GM18870 (cell line): Measurements from ENCODE around the gene SHANK1.

ENCODE experiments used
- ATAC-seq: cut with Tn5 transposase; IDR thresholded peaks from one replicate; pipeline ENCODE4 v1.9.1; 2021; ENCODE audit warnings: moderate library complexity; ENCODE audit not compliant: unreplicated experiment

SHANK1 gene

DNA sequence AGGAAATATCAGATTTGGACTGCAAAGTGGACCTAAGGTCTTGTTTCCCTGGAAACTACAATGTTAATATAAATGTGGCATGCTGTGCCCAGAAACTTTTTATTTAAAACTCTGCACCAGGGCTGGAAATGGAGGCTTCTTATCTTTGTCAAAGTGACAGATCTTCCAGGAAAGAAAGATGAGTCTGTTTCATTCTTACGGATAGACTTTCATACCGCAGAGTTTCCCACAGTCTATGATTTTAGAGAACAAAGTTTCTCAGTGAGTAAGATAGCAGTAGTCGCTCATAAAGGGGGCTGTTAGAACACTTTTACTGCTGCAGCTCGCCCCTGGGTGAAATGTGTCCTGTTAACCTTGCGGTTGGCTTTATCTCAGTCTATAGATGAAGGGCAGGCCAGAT lies 10.3 kb upstream of the SHANK1 start:
- no peak for ATAC-seq

DNA sequence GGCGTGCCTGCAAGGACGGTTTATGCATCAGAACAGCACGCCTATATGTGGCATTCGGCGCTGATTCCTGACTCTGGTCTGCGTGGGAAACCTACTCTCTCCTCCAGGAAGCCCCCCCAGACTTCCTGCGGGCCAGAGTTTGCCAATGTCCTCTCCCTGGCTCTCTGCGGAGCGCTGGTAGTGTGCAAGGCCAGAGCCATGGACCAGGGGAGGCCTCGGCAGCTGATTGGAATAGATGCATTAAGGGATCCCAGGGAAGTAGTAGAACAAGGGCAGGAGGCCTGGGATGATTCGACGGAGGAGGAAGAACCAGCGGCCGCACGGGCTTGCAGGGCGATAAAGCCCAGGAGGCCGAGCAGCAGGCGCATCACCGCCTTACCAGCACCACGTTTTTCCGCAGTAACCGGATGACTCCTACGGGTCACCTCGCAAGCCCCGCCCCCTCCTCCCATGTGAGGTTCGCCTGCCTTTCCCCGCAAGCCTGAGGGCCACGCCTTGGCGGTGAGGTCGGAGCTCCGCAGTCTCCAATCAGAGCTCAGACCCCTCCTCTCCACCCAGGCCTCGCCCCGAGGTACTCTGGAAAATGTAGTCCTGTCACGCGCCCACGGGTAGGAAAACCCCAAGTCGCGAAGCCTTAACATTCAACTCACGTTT lies 8.6 kb upstream of the SHANK1 start:
- no peak for ATAC-seq

DNA sequence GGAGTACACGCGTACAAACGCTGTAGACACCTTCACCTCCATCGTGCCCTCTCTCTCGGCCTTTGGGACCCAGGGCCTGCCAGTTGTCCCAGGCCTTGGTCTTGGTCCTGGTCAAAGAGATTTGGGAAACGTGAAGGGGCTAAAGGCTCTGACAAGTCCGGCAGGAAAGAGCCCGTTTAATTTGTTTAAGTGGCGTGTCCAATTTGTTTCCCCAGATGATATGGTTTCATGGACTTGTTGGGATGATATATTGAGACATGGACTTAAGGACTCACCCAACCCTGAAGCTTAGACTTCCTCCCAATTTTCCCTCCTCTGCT lies 6.3 kb upstream of the SHANK1 start:
- no peak for ATAC-seq

DNA sequence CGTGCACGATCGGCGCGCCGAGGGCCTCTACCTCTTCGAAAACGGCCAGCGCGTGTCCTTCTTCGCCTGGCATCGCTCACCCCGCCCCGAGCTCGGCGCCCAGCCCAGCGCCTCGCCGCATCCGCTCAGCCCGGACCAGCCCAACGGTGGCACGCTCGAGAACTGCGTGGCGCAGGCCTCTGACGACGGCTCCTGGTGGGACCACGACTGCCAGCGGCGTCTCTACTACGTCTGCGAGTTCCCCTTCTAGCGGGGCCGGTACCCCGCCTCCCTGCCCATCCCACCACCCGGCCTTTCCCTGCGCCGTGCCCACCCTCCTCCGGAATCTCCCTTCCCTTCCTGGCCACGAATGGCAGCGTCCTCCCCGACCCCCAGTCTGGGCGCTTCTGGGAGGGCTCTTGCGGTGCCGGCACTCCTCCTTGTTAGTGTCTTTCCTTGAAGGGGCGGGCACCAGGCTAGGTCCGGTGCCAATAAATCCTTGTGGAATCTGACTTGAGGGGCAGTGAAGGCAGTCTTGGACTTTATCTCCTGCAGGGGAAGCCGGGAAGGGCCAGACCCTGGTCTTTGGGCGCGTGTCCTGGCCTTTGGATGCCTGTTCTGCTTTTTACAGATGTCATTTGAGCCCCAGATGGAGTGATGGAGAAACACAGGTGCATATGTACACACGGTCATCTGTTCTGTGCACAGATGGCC lies 5.8 kb upstream of the SHANK1 start:
- no peak for ATAC-seq

DNA sequence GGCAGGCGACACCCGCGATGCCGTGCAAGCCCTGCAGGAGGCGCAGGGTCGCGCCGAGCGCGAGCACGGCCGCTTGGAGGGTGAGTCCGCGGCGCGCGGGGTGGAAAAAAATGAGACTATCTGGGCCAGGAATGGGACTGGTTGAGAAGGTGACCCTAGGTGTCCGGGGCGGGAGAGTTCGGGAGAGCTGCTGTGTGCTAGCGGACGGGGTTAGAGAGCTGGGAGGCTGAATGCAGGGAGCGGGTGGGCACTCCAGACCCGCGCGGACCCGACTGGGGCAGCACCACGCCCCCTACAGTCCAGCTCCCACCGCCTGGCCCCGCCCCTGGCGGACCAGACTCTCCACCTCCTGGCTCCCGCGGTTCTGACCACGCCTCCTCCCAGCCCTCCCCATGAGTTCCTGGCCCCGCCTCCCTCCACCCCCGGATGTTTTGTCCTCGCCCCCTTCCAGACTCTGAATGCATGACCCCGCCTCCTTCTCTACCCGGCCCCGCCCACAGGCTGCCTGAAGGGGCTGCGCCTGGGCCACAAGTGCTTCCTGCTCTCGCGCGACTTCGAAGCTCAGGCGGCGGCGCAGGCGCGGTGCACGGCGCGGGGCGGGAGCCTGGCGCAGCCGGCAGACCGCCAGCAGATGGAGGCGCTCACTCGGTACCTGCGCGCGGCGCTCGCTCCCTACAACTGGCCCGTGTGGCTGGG lies 5.1 kb upstream of the SHANK1 start:
- no peak for ATAC-seq

DNA sequence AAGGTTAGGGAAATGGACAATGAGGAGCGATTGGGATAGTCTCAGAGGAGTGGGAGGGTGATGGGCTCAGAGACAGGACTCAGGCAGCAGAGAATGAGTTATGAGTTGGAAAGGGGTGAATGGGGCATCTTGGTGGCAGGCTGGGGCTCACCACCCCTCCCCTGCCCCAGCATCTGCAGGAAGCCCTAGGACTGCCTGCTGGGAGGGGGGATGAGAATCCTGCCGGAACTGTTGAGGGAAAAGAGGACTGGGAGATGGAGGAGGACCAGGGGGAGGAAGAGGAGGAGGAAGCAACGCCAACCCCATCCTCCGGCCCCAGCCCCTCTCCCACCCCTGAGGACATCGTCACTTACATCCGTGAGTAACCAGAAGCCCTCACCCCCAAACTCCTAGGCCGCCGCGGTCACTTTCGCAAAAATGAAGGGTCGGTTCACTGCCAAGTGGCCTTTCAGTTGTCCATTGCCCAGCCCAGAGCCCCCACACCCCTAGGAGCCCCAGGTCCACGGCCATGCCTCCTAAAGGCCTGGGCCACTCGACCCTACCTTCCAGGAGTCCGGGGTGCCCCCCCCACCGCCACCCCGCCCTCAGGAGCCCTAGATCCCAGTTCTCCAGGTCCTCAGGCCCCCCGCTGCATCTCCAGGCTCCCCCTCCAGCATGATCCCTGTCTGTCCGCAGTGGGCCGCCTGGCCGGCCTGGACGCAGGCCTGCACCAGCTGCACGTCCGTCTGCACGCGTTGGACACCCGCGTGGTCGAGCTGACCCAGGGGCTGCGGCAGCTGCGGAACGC lies 4.3 kb upstream of the SHANK1 start:
- ATAC-seq = no peak

DNA sequence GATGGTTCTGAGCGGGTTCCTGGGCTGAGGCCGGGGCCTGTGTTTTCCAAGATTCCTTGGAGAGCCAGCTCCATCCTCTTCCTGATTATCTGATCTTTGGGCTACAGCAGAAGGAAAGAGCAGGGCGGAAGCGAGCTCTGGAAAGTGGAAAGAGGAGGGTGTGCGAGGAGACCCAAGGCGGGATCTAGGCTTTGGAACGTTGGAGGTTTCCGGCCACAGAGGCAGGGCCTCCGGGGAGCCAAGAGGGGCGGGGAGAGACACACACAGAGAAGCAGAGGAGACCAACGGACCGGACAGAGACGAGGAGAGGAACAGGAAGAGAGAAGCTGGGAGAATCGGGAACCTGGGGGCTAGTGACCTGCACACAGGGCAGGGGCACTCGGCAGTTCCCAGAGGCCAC lies 3.5 kb upstream of the SHANK1 start, which contains the start of gene CLEC11A:
Gene CLEC11A, plus strand, starts transcription at position 296 of the 400 bp plus-strand sequence. CDS start 162 bp downstream, outside the sequence.
- ATAC-seq = no peak

DNA sequence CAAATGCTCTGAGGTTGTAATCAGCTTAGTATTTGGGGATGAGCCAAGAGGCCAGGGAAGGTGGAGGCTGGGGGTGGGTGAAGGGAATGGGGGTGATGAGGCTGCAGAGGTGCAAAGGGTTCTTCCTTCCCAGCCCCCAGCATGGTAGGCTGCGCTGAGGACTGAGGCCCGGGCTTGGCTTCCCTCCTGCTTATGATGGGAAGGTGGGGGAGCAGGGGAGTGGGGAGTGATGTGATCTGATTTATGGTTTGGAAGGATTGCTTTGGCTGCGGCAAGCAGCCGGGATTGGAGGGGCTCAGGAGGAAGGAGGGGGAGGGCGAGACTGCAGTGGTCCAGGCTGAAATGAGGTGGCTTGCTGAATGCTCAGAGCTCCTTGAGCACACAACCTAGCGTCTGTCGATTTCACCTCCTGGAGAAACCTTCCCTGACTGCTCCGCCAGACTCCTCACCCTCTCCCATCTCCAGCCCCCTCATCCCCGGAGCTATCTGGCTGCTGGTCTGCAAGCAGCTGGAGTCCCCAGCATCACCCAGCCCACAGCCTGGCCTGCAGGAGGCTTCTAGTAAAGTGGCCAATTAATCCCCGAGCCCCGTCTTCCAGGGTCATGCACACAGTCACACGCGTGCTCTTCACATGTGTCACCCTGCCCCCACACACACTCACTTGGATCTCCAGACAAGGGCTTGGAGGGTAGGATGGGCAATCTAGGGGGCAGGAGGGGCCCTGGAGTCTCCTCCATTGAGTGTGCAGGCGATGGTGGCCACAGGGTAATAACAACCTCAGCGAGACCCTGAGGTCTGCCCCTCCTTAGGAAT lies 2.8 kb upstream of the SHANK1 start:
- no peak for ATAC-seq

DNA sequence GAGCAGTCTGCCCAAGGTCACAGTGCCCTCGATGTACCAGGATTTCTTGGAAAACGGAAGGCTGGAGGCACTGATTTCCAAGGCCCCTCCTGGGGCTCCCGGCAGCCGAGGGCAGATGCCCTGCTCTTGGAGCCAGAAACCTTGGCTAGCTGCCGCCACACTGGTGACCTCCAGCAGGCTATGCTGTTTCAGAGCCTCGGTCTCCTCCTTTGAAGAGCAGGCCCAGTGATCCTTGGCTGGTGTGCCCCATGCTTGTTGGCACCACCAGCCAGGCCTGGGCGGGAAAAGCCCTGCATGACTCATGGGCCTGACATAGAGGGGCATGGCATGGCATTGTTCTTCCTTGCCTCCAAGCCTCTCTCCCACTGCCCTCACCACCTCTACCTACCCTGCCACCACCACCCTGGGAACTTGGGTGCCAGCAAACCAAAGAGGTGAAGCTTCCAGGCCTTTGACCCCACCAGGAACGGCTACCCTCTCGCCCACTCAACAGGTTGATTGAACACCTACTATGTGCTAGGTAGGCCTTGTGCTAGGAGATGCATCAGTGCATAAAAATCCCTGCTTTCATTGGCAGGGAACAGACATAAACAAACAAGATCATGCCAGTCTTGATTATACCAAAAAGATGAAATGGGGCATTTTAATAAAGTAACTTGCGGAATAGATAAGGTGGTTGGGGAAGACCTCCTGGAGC lies 2.0 kb upstream of the SHANK1 start:
- ATAC-seq = no peak

DNA sequence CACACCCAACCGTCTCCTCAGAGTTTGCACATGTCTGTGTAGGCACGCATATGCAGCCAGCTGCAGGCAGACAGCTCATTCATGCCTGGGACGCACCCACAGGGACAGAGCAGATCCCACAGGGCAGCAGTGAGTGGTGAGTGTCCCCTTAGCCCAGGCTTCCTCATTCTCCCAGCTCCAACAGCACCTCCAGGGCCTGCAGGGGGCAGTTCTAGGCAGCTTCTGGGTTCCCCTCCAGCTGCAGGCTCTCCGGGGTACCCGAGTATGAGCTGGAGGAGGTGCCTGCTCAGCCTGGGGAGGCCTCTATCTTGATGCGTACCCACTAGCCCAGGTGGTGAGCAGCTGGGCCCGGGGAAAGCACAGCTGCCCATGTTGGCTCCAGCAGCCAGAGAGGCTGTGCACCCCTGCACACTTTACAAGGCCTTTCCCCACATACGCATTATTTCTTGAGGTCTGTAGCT lies 1.3 kb upstream of the SHANK1 start:
- no peak for ATAC-seq

DNA sequence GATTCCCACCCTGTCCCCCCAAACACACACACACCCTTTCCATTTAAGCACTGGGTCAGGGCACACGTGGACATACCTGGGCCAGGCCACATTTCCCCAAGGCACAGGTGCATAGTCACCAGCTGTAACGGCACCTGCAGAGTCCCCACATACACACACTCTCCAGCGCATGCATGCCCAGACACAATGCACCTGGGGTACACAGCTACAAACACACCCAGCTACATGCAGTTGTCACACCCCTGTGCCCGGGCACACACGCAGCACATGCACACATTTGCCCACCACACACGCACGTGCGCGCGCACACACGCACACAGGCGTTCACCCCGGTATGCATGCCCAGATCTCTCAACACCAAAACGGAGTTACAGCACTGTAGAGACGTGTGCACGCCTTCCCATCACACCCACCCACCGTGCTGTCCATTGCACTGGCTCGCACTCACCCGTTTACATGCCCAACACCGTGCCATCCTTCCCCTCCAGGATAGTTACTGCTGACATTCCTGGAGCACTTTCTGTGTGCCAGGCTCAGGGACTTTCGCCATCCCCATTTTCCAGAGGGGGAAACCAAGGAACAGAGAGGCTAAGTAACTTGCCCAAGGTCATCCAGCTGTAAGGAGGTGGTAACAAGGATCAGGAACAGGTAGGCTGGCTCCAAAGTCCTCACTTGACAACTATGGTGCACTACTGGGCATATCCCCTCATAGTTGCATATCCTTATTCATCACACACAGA lies 749 bp upstream of the SHANK1 start:
- ATAC-seq = no peak

DNA sequence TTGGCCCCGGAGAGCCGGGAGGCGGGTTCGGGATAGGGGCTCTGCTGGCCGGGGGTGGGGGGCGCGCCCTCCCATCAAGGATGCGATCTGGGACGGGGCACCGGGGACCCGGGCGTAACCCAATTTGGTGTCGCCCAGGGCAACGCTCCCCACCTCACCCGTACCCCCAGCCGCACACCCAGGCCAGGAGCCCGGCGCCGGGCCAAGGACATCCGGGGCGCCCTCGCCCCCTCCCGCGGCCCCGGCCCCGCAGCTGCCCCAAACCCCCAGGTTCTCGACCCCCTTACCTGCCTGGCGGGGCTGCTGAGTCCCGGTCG lies 525 bp downstream of the SHANK1 start:
- no peak for ATAC-seq

DNA sequence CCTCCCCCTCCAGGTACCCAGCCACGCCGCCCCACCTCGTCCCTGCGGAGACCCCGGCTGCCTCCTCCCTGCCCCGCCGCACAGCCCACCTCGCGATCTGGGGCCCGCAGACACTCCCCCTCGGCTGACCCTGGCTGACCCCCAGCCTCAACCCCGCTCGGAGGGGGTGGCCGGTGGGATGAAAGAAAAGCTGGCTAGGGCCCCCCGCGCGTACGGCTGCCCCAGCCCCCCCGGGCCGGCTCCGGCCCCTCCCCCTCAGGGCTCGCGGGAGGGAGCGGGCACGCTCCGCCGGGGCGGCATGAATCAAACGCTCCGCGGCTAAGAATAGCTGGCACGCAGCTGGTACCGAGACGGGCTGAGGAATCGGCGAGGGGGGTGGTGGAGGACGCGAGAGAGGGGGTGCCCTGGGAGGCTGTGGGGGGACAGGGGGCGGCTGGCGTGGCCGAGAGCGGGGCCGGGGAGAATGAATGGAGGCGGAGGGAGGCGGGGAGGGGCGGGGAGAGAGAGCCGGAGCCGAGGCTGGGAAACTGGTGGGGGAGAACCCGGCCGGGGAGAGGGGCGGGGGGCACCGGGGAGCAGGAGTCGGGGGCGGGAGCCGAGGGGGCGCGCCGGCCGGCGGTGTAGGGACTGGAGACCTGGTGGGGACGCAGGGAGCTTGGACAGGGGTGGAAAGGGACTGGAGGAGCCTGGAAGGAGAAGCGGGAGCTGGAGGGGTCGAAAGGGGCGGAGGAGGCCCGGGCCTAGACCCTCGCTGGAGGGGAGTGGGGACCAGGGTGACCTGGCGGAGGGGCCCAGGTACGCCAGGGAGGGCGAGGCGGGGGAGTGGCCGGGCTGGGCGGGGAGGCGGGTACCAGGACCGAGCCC lies 1.1 kb downstream of the SHANK1 start:
- no peak for ATAC-seq

DNA sequence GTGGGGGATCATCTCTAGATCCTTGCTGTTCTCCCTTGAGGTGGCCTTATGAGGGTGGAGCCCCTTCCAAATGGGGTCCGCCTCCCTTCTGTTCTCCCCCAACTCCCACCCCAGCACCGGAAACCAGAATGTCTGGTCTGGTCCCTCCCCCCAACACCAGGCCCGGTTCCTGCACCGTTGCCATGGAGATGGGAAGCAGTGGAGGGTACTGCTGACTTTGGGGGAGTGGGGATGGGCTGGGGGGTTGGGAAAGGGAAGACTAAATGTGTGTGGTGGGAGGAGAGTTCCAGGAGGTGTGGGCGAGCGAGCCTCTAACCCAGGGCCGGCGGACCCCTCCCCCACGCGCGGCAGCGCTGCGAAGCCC lies 1.7 kb downstream of the SHANK1 start:
- ATAC-seq = no peak

DNA sequence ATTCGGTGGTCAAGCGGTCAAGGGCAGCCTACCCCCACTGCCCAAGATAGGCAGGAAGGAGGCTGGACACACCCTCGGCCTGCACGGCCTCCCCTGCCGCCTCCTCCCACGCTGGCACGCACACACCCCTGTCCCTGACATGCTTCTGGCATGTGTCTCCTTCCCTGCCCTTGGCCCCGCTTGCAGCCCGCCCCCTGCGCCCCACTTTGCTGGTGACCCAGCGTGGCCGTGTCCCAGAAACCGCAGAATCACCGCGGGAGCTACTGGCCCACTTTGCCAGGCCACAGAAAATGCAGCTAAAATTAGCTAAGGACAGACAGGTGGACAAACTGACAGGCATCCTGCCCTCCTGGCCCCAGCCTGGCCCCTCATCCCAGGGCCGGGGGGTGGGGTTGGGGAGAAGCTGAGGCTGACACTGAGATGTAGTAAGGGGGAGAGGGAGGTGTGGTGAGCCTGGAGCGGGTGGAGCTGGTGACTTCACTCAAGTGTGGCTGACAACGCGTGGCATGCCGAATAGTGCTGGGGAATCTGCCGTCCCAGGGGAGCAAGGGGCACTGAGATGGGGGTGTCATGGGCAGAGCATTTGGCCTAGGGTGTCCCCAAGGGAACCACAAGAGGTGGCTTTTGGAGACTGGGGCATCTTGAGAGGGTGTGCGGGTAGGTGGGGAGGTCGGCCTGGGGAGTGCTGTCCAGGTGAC lies 2.4 kb downstream of the SHANK1 start:
- no peak for ATAC-seq

DNA sequence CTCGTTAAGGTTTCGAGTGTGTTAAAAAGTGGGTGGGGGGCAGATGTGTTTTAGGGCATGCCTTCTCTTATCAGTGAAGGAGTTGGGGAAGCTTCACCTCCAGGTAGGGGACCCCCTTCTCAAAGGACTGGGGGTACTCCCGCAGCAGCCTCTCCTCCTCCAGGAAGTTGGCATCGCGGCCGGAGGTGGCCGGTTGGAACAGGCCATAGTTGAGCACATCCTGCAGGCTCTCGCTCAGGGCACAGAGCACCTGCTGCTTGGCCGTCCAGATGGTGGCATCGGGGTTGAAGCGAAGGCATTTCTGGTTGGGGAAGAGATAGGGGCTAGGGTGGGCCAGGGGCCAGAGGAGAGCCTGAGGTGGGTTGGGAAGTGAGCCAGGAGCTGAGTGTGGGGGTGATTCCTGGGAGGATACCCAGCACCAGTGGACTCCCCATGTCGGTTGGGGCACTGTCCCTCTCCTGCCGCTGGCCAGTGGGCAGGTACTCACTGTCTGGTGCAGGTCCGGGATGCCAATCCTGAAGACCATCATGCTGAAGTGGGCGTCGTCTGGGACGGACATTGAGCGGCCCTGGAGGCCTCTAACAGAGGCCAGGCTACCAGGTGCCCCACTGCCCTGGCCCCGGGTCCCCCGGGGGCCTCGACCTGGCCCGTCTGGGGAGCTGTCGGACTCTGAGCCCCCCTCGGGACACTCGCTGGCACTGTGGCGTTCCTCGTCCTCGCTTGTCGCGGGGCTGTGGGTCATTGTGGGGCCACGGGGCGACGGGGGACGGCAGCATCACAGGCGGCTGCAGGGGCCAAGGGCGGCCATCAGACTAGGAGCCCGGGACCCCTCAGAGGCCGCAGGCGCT lies 3.2 kb downstream of the SHANK1 start:
- no peak for ATAC-seq
